OCI-LY3 (cell line): ENCODE data around the gene SARS1.

Experiments
- H2AFZ ChIP-seq: fragments of 200-600, 300-600 bp; shearing (Covaris generic); 2 replicates; pipeline ENCODE4 v1.6.0; 2014; ENCODE audit warnings: antibody characterized with exemption, low read depth, low read length
- H3K27ac ChIP-seq: fragments of 200-600, 300-600 bp; sonication (generic); 2 replicates; pipeline ENCODE4 v1.5.1; 2014; ENCODE audit warnings: mild to moderate bottlenecking, low read length, moderate library complexity, mixed read lengths
- H3K27me3 ChIP-seq: fragments of 200-600, 300-600 bp; sonication (generic); 2 replicates; pipeline ENCODE4 v1.6.1; 2014; ENCODE audit warnings: low read depth, low read length, mixed read lengths
- H3K36me3 ChIP-seq: fragments of 200-600, 300-600 bp; sonication (generic); replicated peaks from 2 replicates; pipeline ENCODE3; 2014; ENCODE audit warnings: low read depth, low read length, mixed read lengths
- H3K4me1 ChIP-seq: fragments of 300-600, 200-600 bp; sonication (generic); 2 replicates; pipeline ENCODE4 v1.6.1; 2014; ENCODE audit warnings: low read length, mixed read lengths
- H3K4me2 ChIP-seq: fragments of 200-600, 300-600 bp; sonication (generic); 2 replicates; pipeline ENCODE4 v1.6.1; 2014; ENCODE audit warnings: low read length, mixed read lengths
- H3K4me3 ChIP-seq: fragments of 300-600, 200-600 bp; sonication (generic); 2 replicates; pipeline ENCODE4 v1.5.1; 2014; ENCODE audit warnings: antibody characterized with exemption, mild to moderate bottlenecking, low read length, moderate library complexity
- H3K79me2 ChIP-seq: fragments of 300-600, 200-600 bp; shearing (Covaris generic); 2 replicates; pipeline ENCODE4 v1.6.1; 2014; ENCODE audit warnings: mild to moderate bottlenecking, low read length, mixed read lengths
- H3K9ac ChIP-seq: fragments of 300-600, 200-600 bp; shearing (Covaris generic); 2 replicates; pipeline ENCODE4 v1.6.0; 2014; ENCODE audit warnings: mild to moderate bottlenecking, low read length, moderate library complexity
- H3K9me3 ChIP-seq: fragments of 200-600, 300-600 bp; shearing (Covaris generic); 2 replicates; pipeline ENCODE4 v1.6.1; 2014; ENCODE audit warnings: low read length, mixed read lengths; ENCODE audit not compliant: insufficient read depth
- H4K20me1 ChIP-seq: fragments of 200-600, 300-600 bp; sonication (generic); 2 replicates; pipeline ENCODE4 v1.6.1; 2016; ENCODE audit warnings: low read length, mixed read lengths; ENCODE audit not compliant: insufficient read depth
- CTCF ChIP-seq: fragments of 200-600, 300-600 bp; sonication (generic); IDR thresholded peaks from 2 replicates; pipeline ENCODE4 v1.5.1; 2014; ENCODE audit warnings: antibody characterized with exemption, low read length, low read depth
- EZH2phosphoT487 ChIP-seq: fragments of 200-600 bp; shearing (Covaris generic); IDR thresholded peaks from 2 replicates; pipeline ENCODE4 v1.6.1; 2018; ENCODE audit warnings: antibody characterized with exemption, mixed run types, low read depth

The SARS1 gene, protein sequence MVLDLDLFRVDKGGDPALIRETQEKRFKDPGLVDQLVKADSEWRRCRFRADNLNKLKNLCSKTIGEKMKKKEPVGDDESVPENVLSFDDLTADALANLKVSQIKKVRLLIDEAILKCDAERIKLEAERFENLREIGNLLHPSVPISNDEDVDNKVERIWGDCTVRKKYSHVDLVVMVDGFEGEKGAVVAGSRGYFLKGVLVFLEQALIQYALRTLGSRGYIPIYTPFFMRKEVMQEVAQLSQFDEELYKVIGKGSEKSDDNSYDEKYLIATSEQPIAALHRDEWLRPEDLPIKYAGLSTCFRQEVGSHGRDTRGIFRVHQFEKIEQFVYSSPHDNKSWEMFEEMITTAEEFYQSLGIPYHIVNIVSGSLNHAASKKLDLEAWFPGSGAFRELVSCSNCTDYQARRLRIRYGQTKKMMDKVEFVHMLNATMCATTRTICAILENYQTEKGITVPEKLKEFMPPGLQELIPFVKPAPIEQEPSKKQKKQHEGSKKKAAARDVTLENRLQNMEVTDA

DNA sequence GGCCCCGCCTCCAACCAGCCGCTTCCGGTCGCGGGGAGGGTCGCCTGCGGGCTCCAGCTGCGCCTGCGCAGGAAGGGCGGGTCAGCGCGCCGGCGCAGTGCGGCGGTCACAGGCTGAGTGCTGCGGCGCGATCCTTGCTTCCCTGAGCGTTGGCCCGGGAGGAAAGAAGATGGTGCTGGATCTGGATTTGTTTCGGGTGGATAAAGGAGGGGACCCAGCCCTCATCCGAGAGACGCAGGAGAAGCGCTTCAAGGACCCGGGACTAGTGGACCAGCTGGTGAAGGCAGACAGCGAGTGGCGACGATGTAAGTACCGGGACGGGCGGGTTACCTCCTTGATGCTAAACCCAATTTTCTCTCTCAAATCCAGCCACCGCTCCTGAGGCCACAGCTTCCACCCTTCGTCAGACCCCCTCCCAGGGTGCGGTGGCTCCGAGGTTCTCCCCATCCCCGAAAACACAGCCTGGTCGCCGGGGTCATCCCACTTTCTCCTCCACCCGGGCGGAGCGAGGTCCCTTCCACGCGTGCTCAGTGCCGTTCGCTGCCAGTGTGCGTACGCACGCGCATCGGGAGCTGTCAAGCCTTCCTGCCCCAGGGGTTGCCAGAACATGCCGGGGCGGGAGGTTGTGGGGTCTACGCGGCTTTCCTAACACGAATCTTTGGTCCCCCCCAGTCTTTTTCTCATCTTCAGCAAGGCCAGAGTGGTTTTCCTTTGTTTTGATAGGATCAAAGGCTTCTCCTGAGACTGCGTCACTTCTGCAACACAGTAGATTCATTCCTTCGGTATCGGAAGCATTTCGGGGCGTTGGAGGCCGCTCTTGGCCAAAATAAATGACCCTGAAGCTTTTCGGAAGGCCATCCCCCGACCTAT lies at the start of gene SARS1:
Gene SARS1 (plus strand): TSS at position 95 of the 870 bp plus-strand sequence. CDS start 75 bp downstream, at position 170.
- peak within 1 kb of the TSS; percentile 50 for H3K27ac ChIP-seq
- H3K4me2 ChIP-seq: peak within 1 kb of the TSS; percentile 91
- peak within 1 kb of the TSS; percentile 93 for H3K9ac ChIP-seq
- H3K4me3 ChIP-seq: peak within 1 kb of the TSS; percentile 90
- H4K20me1 ChIP-seq: peaks cover 10% of the 10 kb centered on the region; the same call in 1 of the 2 replicates
- H3K36me3 ChIP-seq: peaks cover 9% of the 10 kb centered on the region
- no peak for TF ChIP-seq CTCF
- no peak for TF ChIP-seq EZH2phosphoT487
- no peaks in the 10 kb centered on the region for H3K27me3 ChIP-seq
- H3K9me3 ChIP-seq: no peaks in the 10 kb centered on the region
- peaks cover 11% of the 10 kb centered on the region for H3K4me1 ChIP-seq
- peaks cover 46% of the 10 kb centered on the region for H3K79me2 ChIP-seq
- H2AFZ ChIP-seq: peak within 1 kb of the TSS; percentile 88

- peaks cover 16% of the 10 kb centered on the region for H3K4me1 ChIP-seq
- H4K20me1 ChIP-seq: no peaks in the 10 kb centered on the region
- H3K27me3 ChIP-seq: no peaks in the 10 kb centered on the region
- no peaks in the 10 kb centered on the region for H3K79me2 ChIP-seq
- no peak overlapping the region for H3K4me2 ChIP-seq
- TF ChIP-seq CTCF (no peak), EZH2phosphoT487 (no peak)
- no peak overlapping the region for H2AFZ ChIP-seq
- H3K9me3 ChIP-seq: no peaks in the 10 kb centered on the region
- H3K9ac ChIP-seq: no peak overlapping the region
- H3K36me3 ChIP-seq: no peaks in the 10 kb centered on the region
- no peak overlapping the region for H3K27ac ChIP-seq
- H3K4me3 ChIP-seq: no peak overlapping the region
Measured at GRCh38 chr1:109164538-109164937, 49.2 kb upstream of the SARS1 start.

- Histone ChIP-seq H2AFZ (no peak overlapping the region), H3K27ac (no peak overlapping the region), H3K27me3 (no peaks in the 10 kb centered on the region), H3K4me3 (no peak overlapping the region), H3K4me2 (no peak overlapping the region), H3K4me1 (peaks cover 15% of the 10 kb centered on the region), H3K36me3 (no peaks in the 10 kb centered on the region), H3K9ac (no peak overlapping the region), H3K9me3 (no peaks in the 10 kb centered on the region), H4K20me1 (no peaks in the 10 kb centered on the region), H3K79me2 (no peaks in the 10 kb centered on the region)
- TF ChIP-seq CTCF (no peak), EZH2phosphoT487 (no peak)
Measured at GRCh38 chr1:109167001-109167506, 46.7 kb upstream of the SARS1 start.
